Vagina (tissue), 2 donors: ENCODE results near the gene NANOGP8.

Experiments
- POLR2A ChIP-seq, 2 donors: fragments of 450-650 bp; IDR thresholded peaks; one replicate each; pipeline ENCODE4 v1.6.1; 2017; ENCODE audit warnings: antibody characterized with exemption in 2 of 2, mild to moderate bottlenecking in 2 of 2, moderate library complexity in 2 of 2
- POLR2AphosphoS5 ChIP-seq, 2 donors: sonication (generic); formaldehyde crosslinking; IDR thresholded peaks; one replicate each; pipeline ENCODE4 v1.9.0; 2017; ENCODE audit warnings: antibody characterized with exemption in 2 of 2, mild to moderate bottlenecking in 2 of 2, low read depth in 1 of 2; ENCODE audit not compliant: insufficient read depth in 1 of 2
- TF ChIP-seq, protein P1 (sequence below), 3 experiments: fragments of 450-650 bp in 2 of 3; fragments of 200-600 bp in 1 of 3; sonication (generic) in 1 of 3; IDR thresholded peaks; one replicate each; pipeline ENCODE4 v1.5.1; 2017 to 2019; ENCODE audit warnings: antibody characterized with exemption in 3 of 3, mild to moderate bottlenecking in 2 of 3, moderate library complexity in 2 of 3

- TF ChIP-seq, protein P1, sequence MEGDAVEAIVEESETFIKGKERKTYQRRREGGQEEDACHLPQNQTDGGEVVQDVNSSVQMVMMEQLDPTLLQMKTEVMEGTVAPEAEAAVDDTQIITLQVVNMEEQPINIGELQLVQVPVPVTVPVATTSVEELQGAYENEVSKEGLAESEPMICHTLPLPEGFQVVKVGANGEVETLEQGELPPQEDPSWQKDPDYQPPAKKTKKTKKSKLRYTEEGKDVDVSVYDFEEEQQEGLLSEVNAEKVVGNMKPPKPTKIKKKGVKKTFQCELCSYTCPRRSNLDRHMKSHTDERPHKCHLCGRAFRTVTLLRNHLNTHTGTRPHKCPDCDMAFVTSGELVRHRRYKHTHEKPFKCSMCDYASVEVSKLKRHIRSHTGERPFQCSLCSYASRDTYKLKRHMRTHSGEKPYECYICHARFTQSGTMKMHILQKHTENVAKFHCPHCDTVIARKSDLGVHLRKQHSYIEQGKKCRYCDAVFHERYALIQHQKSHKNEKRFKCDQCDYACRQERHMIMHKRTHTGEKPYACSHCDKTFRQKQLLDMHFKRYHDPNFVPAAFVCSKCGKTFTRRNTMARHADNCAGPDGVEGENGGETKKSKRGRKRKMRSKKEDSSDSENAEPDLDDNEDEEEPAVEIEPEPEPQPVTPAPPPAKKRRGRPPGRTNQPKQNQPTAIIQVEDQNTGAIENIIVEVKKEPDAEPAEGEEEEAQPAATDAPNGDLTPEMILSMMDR (IDR thresholded peaks at IDR 0.05): no peak
- TF ChIP-seq POLR2A (IDR thresholded peaks at IDR 0.05) (no peak), POLR2AphosphoS5 (IDR thresholded peaks at IDR 0.05; ENCODE audit: insufficient read depth in 1 of 2, low read depth in 1 of 2) (no peak)
These were observed 7.2 kb upstream of the NANOGP8 start for GRCh38 chr15:35092311-35092710.
